Activated naive CD8-positive, alpha-beta T cell treated with anti-CD3 and anti-CD28 coated beads, Interleukin-2, amount 10 ng/mL, durations not matched to agents 7 days and 5 days (primary cell): ENCODE results near the gene FILIP1L. TPM values are rescaled to one million over a fixed set of nuclear protein-coding genes. Genes with fewer than 3 reads are reported as not detected.

Experiments
- ATAC-seq: fragments of 150-1000 bp; cut with Tn5 transposase; one replicate; pipeline ENCODE4 v1.10.0; 2021; ENCODE audit warnings: low read depth, moderate library complexity
- POLR2A ChIA-PET: fragments of 350-600 bp; sonication (Branson Sonifier 250); formaldehyde crosslinking; loops from one replicate; lab custom pipeline; 2021; ENCODE audit warnings: antibody characterized with exemption; lab: Charles Lee
- DNase-seq: peaks from one replicate; pipeline ENCODE4 v3.0.0; 2021
- H3K27ac Mint-ChIP-seq: one replicate; pipeline ENCODE4 v1.8.0; 2022; ENCODE audit warnings: mild to moderate bottlenecking, mixed read lengths
- H3K27me3 Mint-ChIP-seq: one replicate; pipeline ENCODE4 v1.8.0; 2022; ENCODE audit warnings: mild to moderate bottlenecking, moderate library complexity, mixed read lengths
- H3K36me3 Mint-ChIP-seq: one replicate; pipeline ENCODE4 v1.8.0; 2021; ENCODE audit warnings: mild to moderate bottlenecking, mixed read lengths
- H3K4me1 Mint-ChIP-seq: one replicate; pipeline ENCODE4 v1.8.0; 2021; ENCODE audit warnings: mixed read lengths
- H3K4me3 Mint-ChIP-seq: one replicate; pipeline ENCODE4 v1.8.0; 2022; ENCODE audit warnings: mild to moderate bottlenecking, moderate library complexity, mixed read lengths
- H3K9me3 Mint-ChIP-seq: one replicate; pipeline ENCODE4 v1.8.0; 2021; ENCODE audit warnings: mixed read lengths
- total RNA-seq, 2 experiments: library from RNA; stranded (reverse); gene quantifications; one replicate each; pipeline ENCODE4 v1.2.3, GENCODE V29; 2021

The FILIP1L gene
- total RNA-seq, 2 experiments from 2014 or later = 2.0 to 2.4 TPM

GRCh38 chr3:99957151-99957796 lies 157.0 kb downstream of the FILIP1L start:
- ATAC-seq (no peak), DNase-seq (no peak)
- H3K36me3 Mint-ChIP-seq = peaks cover 3% of the 10 kb centered on the region
- no peaks in the 10 kb centered on the region for H3K9me3 Mint-ChIP-seq
- H3K4me1 Mint-ChIP-seq = peaks cover 15% of the 10 kb centered on the region
- POLR2A ChIA-PET = no interaction called here
- no peak overlapping the region for H3K27ac Mint-ChIP-seq
- no peak overlapping the region for H3K4me3 Mint-ChIP-seq
- no peaks in the 10 kb centered on the region for H3K27me3 Mint-ChIP-seq

- no peak for DNase-seq
- Mint-ChIP-seq H3K27ac (no peak overlapping the region), H3K4me1 (peaks cover 13% of the 10 kb centered on the region), H3K27me3 (no peaks in the 10 kb centered on the region), H3K4me3 (no peak overlapping the region), H3K36me3 (peaks cover 4% of the 10 kb centered on the region), H3K9me3 (no peaks in the 10 kb centered on the region)
- no peak for ATAC-seq
- POLR2A ChIA-PET = no interaction called here
These were observed 158.3 kb downstream of the FILIP1L start for GRCh38 chr3:99955773-99956562.

- no peaks in the 10 kb centered on the region for H3K9me3 Mint-ChIP-seq
- no peak overlapping the region for H3K27ac Mint-ChIP-seq
- no peak for DNase-seq
- peaks cover 14% of the 10 kb centered on the region for H3K4me1 Mint-ChIP-seq
- no peak for ATAC-seq
- H3K36me3 Mint-ChIP-seq = peaks cover 4% of the 10 kb centered on the region
- POLR2A ChIA-PET = no interaction called here
- H3K27me3 Mint-ChIP-seq = no peaks in the 10 kb centered on the region
- H3K4me3 Mint-ChIP-seq = no peak overlapping the region
These were observed 159.2 kb downstream of the FILIP1L start for GRCh38 chr3:99954914-99955644.

GRCh38 chr3:99953596-99953995 lies 160.7 kb downstream of the FILIP1L start:
- Mint-ChIP-seq H3K4me1 (peaks cover 14% of the 10 kb centered on the region), H3K9me3 (no peaks in the 10 kb centered on the region), H3K27me3 (no peaks in the 10 kb centered on the region), H3K27ac (no peak overlapping the region), H3K36me3 (peaks cover 4% of the 10 kb centered on the region), H3K4me3 (no peak overlapping the region)
- POLR2A ChIA-PET = no interaction called here
- ATAC-seq (no peak), DNase-seq (no peak)

GRCh38 chr3:99952306-99952705 lies 162.0 kb downstream of the FILIP1L start:
- no peak overlapping the region for H3K4me3 Mint-ChIP-seq
- H3K27ac Mint-ChIP-seq = no peak overlapping the region
- H3K9me3 Mint-ChIP-seq = no peaks in the 10 kb centered on the region
- DNase-seq (no peak), ATAC-seq (no peak)
- H3K36me3 Mint-ChIP-seq = peaks cover 2% of the 10 kb centered on the region
- H3K27me3 Mint-ChIP-seq = no peaks in the 10 kb centered on the region
- H3K4me1 Mint-ChIP-seq = peaks cover 13% of the 10 kb centered on the region
- POLR2A ChIA-PET = no interaction called here

- Mint-ChIP-seq H3K9me3 (no peaks in the 10 kb centered on the region), H3K36me3 (peaks cover 2% of the 10 kb centered on the region), H3K4me3 (no peak overlapping the region), H3K4me1 (peaks cover 13% of the 10 kb centered on the region), H3K27ac (no peak overlapping the region), H3K27me3 (no peaks in the 10 kb centered on the region)
- DNase-seq (no peak), ATAC-seq (no peak)
- POLR2A ChIA-PET = no interaction called here
These were observed 162.6 kb downstream of the FILIP1L start for GRCh38 chr3:99951701-99952100.

- ATAC-seq (peak; percentile 33), DNase-seq (no peak)
- Mint-ChIP-seq H3K27ac (no peak overlapping the region), H3K4me3 (no peak overlapping the region), H3K36me3 (peaks cover 2% of the 10 kb centered on the region), H3K4me1 (peaks cover 13% of the 10 kb centered on the region), H3K9me3 (no peaks in the 10 kb centered on the region), H3K27me3 (no peaks in the 10 kb centered on the region)
- POLR2A ChIA-PET = no interaction called here
These were observed 163.4 kb downstream of the FILIP1L start for GRCh38 chr3:99950921-99951320.

GRCh38 chr3:99949956-99950670 lies 164.2 kb downstream of the FILIP1L start:
- Mint-ChIP-seq H3K27ac (no peak overlapping the region), H3K4me3 (no peak overlapping the region), H3K36me3 (peaks cover 2% of the 10 kb centered on the region), H3K9me3 (no peaks in the 10 kb centered on the region), H3K4me1 (peaks cover 15% of the 10 kb centered on the region), H3K27me3 (no peaks in the 10 kb centered on the region)
- DNase-seq (no peak), ATAC-seq (no peak)
- POLR2A ChIA-PET = no interaction called here

- Mint-ChIP-seq H3K36me3 (peaks cover 7% of the 10 kb centered on the region), H3K27me3 (no peaks in the 10 kb centered on the region), H3K4me1 (peaks cover 15% of the 10 kb centered on the region), H3K9me3 (no peaks in the 10 kb centered on the region), H3K27ac (no peak overlapping the region), H3K4me3 (no peak overlapping the region)
- DNase-seq (no peak), ATAC-seq (no peak)
- POLR2A ChIA-PET = no interaction called here
These were observed 165.7 kb downstream of the FILIP1L start for GRCh38 chr3:99948467-99949089.

GRCh38 chr3:99947356-99947755 lies 166.9 kb downstream of the FILIP1L start:
- peaks cover 7% of the 10 kb centered on the region for H3K36me3 Mint-ChIP-seq
- POLR2A ChIA-PET = no interaction called here
- peaks cover 12% of the 10 kb centered on the region for H3K4me1 Mint-ChIP-seq

GRCh38 chr3:99945328-99945995 lies 168.8 kb downstream of the FILIP1L start:
- POLR2A ChIA-PET = no interaction called here
- H3K27ac Mint-ChIP-seq = no peak overlapping the region
- no peaks in the 10 kb centered on the region for H3K27me3 Mint-ChIP-seq
- no peak overlapping the region for H3K4me3 Mint-ChIP-seq
- peaks cover 7% of the 10 kb centered on the region for H3K4me1 Mint-ChIP-seq
- ATAC-seq (no peak), DNase-seq (no peak)
- no peaks in the 10 kb centered on the region for H3K9me3 Mint-ChIP-seq
- peaks cover 6% of the 10 kb centered on the region for H3K36me3 Mint-ChIP-seq

More at GRCh38 chr3:99947356-99947755, 166.9 kb downstream of the FILIP1L start:
- Mint-ChIP-seq H3K9me3 (no peaks in the 10 kb centered on the region), H3K4me3 (no peak overlapping the region), H3K27me3 (no peaks in the 10 kb centered on the region), H3K27ac (no peak overlapping the region)
- DNase-seq (no peak), ATAC-seq (no peak)

GRCh38 chr3:99943931-99944761 lies 170.2 kb downstream of the FILIP1L start:
- H3K27me3 Mint-ChIP-seq = no peaks in the 10 kb centered on the region
- no peak overlapping the region for H3K4me3 Mint-ChIP-seq
- no peak overlapping the region for H3K27ac Mint-ChIP-seq
- no peak for DNase-seq
- peaks cover 9% of the 10 kb centered on the region for H3K4me1 Mint-ChIP-seq
- ATAC-seq = no peak
- POLR2A ChIA-PET = no interaction called here
- H3K9me3 Mint-ChIP-seq = no peaks in the 10 kb centered on the region
- H3K36me3 Mint-ChIP-seq = peaks cover 9% of the 10 kb centered on the region
